GM18907 (cell line): ENCODE data around the gene TBP.
A peak's percentile ranks its signal among the peaks of the same experiment; 100 is the strongest.
"Not testable (repeated sequence)": the region's sequence is repeated elsewhere in the genome, so short reads cannot be mapped to it uniquely, and the experiment has no call there.

Experiments
- ATAC-seq: cut with Tn5 transposase; IDR thresholded peaks from one replicate; pipeline ENCODE4 v1.9.1; 2021; ENCODE audit warnings: mild to moderate bottlenecking, moderate library complexity; ENCODE audit not compliant: unreplicated experiment

Gene TBP

GRCh38 chr6:170597278-170597677 is 43.1 kb downstream of the TBP start:
- ATAC-seq = no peak

- ATAC-seq = no peak
Observed at GRCh38 chr6:170605574-170606259, 51.5 kb downstream of the TBP start.

GRCh38 chr6:170609225-170609624 is 55.1 kb downstream of the TBP start:
- not testable (repeated sequence) for ATAC-seq

- peak; percentile 82 for ATAC-seq
Observed at GRCh38 chr6:170612256-170612804, 58.2 kb downstream of the TBP start.

GRCh38 chr6:170616020-170616554 is 61.9 kb downstream of the TBP start:
- not testable (repeated sequence) for ATAC-seq
